Neutrophil (primary cell): Measurements from ENCODE around the gene EXOC3L2.

Source experiments
- H3K27ac ChIP-seq: fragments of 200-600 bp; sonication (generic); 2 replicates; pipeline ENCODE4 v1.5.1; 2016; ENCODE audit warnings: mild to moderate bottlenecking, moderate library complexity
- H3K27me3 ChIP-seq: fragments of 200-600 bp; sonication (generic); 2 replicates; pipeline ENCODE4 v1.6.0; 2016; ENCODE audit warnings: mild to moderate bottlenecking
- H3K36me3 ChIP-seq: fragments of 200-600 bp; sonication (generic); 2 replicates; pipeline ENCODE4 v1.5.1; 2017
- H3K4me1 ChIP-seq, 2 experiments: fragments of 200-600 bp in 1 of 2; sonication (generic) in 1 of 2; 1 replicate in 1 of 2; 2 replicates in 1 of 2; pipeline versions ENCODE4 v1.5.1 to v1.6.1; 2013 to 2016; ENCODE audit warnings: low read depth in 1 of 2, low read length in 1 of 2, mild to moderate bottlenecking in 1 of 2, moderate library complexity in 1 of 2; ENCODE audit not compliant: control insufficient read depth in 1 of 2, insufficient read depth in 1 of 2
- H3K4me3 ChIP-seq, 2 experiments: fragments of 200-600 bp in 1 of 2; sonication (generic) in 1 of 2; 1 replicate in 1 of 2; 2 replicates in 1 of 2; pipeline ENCODE4 v1.5.1; 2013 to 2016; ENCODE audit warnings: low read depth in 1 of 2, low read length in 1 of 2, mild to moderate bottlenecking in 1 of 2, moderate library complexity in 1 of 2
- H3K9me3 ChIP-seq: fragments of 200-600 bp; sonication (generic); 2 replicates; pipeline ENCODE4 v1.5.1; 2016
- TF ChIP-seq, protein P1 (sequence below): fragments of 200-600 bp; sonication (generic); IDR thresholded peaks from 2 replicates; pipeline ENCODE4 v1.5.1; 2016; ENCODE audit warnings: antibody characterized with exemption

Gene EXOC3L2

DNA sequence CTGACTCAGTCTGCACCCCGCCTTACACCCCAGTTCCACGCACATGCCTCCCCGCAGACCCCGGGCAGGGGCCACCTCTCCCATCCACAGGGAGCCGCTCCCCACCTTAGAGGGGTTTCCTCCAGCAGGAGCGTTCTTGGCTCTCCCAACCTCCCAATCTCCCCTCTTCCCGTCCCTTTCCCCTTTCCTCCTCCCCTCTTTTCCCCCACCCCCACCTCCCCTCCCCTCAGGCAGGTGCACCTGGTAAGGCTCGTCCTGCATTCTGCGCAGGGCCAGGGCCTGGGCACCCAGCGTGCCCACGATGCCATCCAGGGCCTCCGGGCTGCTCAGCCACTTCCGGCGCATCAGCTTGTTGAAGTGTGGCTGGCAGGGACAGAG lies 27.3 kb downstream of the EXOC3L2 start:
- TF ChIP-seq, protein P1, sequence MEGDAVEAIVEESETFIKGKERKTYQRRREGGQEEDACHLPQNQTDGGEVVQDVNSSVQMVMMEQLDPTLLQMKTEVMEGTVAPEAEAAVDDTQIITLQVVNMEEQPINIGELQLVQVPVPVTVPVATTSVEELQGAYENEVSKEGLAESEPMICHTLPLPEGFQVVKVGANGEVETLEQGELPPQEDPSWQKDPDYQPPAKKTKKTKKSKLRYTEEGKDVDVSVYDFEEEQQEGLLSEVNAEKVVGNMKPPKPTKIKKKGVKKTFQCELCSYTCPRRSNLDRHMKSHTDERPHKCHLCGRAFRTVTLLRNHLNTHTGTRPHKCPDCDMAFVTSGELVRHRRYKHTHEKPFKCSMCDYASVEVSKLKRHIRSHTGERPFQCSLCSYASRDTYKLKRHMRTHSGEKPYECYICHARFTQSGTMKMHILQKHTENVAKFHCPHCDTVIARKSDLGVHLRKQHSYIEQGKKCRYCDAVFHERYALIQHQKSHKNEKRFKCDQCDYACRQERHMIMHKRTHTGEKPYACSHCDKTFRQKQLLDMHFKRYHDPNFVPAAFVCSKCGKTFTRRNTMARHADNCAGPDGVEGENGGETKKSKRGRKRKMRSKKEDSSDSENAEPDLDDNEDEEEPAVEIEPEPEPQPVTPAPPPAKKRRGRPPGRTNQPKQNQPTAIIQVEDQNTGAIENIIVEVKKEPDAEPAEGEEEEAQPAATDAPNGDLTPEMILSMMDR, result no peak
- peaks cover 83% of the 10 kb centered on the region for H3K27me3 ChIP-seq

DNA sequence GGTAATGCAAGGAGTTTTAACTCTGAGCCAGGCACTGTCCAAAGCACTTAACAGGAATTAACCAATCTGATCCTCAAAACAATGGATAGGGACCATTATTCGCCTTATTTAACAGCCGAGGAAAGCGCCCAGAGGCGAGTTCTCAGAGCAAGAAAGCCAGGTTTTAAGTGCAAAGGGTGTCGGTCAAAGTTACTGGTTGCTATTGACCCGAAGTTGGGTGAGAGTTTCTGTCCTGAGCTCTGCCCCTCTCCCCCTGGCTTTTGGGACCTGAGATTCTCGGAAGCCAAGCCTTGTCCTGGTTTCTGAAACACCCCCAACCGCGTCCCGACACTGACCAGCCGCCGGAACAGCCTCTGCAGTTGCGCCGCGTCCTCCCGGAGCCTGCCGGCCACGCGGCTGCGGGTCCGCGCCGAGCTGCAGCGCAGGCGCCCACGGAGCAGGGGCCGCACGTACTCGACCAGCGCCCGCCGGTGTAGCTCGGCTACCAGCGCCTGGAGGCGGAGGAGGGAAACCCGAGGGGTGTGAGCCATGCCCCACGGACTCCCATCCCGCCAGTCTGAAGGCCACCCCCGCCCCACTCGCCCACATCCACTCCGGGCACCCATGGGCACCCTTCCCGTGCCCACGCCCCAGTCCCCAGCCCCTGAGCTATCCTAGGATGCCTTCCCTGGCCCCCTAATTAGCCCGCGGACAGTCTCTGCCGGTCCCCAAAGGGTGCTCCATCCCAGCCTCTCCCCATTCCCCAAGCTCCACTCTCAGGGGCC lies 27.8 kb downstream of the EXOC3L2 start:
- Histone ChIP-seq H3K27ac (no peak overlapping the region), H3K27me3 (peaks cover 86% of the 10 kb centered on the region), H3K4me1 (no peaks in the 10 kb centered on the region), H3K9me3 (no peaks in the 10 kb centered on the region), H3K36me3 (no peaks in the 10 kb centered on the region), H3K4me3 (no peak overlapping the region)
- TF ChIP-seq, protein P1, result no peak

More for the DNA sequence above, 27.3 kb downstream of the EXOC3L2 start:
- Histone ChIP-seq H3K36me3 (no peaks in the 10 kb centered on the region), H3K4me3 (no peak overlapping the region), H3K27ac (no peak overlapping the region), H3K4me1 (no peaks in the 10 kb centered on the region), H3K9me3 (no peaks in the 10 kb centered on the region)

DNA sequence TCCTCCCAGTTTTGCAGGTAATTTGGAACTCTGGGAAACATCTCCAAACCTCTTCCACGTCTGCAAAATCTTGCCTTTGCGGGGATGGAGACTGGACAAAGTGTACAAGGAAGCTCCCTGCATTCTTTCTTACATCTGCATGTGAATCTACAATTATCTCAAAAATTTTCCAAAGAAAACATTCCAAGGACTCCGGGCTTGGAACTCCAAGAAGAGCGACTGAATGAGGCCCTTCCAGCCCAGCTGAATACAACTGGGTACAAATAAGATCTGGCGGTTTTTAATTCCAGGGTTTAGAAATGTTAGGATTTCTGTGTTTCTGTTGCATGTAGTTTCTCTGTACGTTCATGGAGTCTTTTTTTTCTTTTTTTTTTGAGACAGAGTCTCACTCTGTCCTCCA lies 28.5 kb downstream of the EXOC3L2 start:
- no peaks in the 10 kb centered on the region for H3K36me3 ChIP-seq
- peaks cover 2 to 4% of the 10 kb centered on the region in 2 experiments for H3K4me1 ChIP-seq
- H3K9me3 ChIP-seq, result no peaks in the 10 kb centered on the region
- H3K27ac ChIP-seq, result no peak overlapping the region
- no peak overlapping the region for H3K4me3 ChIP-seq
- peaks cover 90% of the 10 kb centered on the region for H3K27me3 ChIP-seq
- TF ChIP-seq, protein P1, result no peak

DNA sequence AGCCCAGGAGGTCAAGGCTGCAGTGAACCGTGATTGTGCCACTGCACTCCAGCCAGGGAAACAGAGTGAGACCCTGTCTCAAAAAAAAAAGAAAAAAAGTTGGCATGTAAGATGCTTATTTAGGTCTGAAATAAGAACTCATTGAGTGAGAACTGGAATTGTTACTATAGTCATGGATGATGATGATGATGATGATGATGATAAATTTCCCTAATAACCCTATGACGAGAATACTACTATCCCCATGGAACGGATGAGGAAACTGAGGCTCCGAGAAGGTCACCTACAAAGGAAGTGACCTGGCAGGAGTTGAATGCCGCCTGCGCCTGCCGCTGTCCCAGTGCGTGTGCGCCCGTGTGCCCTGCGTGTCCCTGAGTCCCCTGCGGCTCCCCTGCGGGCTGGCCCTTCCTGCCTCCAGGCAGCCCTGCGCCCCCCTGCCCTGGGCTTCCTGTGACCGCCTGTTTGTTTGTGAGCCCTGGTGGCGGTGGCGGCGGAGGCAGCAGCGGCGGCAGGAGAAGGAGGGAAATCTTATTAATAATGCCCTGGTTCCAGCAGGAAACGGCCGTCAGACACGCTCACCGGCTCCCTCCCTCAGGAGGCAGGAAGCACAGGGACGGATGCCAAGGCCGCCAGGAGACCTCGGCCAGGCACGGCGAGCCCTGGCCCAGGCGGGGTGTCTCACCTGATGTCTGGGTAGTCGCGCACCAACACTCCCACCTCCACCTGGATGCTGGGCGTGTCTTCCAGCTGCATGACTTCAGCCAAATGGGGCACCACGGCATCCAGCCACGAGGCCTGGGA lies 29.6 kb downstream of the EXOC3L2 start:
- Histone ChIP-seq H3K36me3 (no peaks in the 10 kb centered on the region), H3K4me3 (no peak overlapping the region), H3K9me3 (no peaks in the 10 kb centered on the region), H3K27me3 (peaks cover 97% of the 10 kb centered on the region), H3K4me1 (peaks cover 11 to 12% of the 10 kb centered on the region in 2 experiments), H3K27ac (no peak overlapping the region)
- TF ChIP-seq, protein P1, result no peak

DNA sequence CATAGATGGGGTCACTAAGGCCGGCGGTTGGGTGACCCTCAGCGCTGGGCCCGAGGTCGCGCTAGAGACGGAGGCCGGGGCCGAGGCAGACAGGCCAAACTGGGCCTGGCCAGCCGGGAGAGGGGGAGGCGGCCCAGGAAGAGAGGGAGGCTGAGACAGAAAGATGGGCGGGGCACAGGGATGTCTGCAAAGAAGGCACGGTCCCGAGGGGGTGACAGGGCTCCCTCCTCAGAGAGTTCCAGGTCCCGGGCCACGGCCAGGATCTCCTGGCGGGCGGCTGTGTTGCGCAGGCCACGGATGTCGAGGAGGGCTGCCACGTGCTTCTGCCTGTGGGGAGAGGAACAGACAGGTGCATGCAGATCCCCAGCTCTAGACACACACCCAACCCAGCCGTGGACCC lies 32.2 kb downstream of the EXOC3L2 start:
- no peak overlapping the region for H3K4me3 ChIP-seq
- H3K27ac ChIP-seq, result no peak overlapping the region
- H3K9me3 ChIP-seq, result no peaks in the 10 kb centered on the region
- peaks cover 11 to 12% of the 10 kb centered on the region in 2 experiments for H3K4me1 ChIP-seq
- TF ChIP-seq, protein P1, result no peak
- peaks cover 73% of the 10 kb centered on the region for H3K27me3 ChIP-seq
- no peaks in the 10 kb centered on the region for H3K36me3 ChIP-seq
